Forelimb muscle (tissue), 1 donor: ENCODE results near the gene CPT1A. TPM values are rescaled to one million over a fixed set of nuclear protein-coding genes. Genes with fewer than 3 reads are reported as not detected.

Experiments
- DNase-seq: peaks from one replicate; pipeline ENCODE4 v3.0.0-alpha.2; 2013; ENCODE audit warnings: low read depth
- polyA plus RNA-seq: library from polyadenylated mRNA; unstranded; fragments of 120-200 nt; gene quantifications from one replicate; pipeline ENCODE4 v1.2.1, GENCODE V29; 2013; ENCODE audit not compliant: insufficient read length

Gene CPT1A
- polyA plus RNA-seq, 1 donor: 9.7 TPM

- no peak for DNase-seq
Observed at GRCh38 chr11:68759991-68760390, 81.7 kb downstream of the CPT1A start.

GRCh38 chr11:68757711-68758110 is 84.0 kb downstream of the CPT1A start:
- no peak for DNase-seq

- DNase-seq: no peak
Observed at GRCh38 chr11:68756171-68756766, 85.4 kb downstream of the CPT1A start.

GRCh38 chr11:68753300-68753699 is 88.4 kb downstream of the CPT1A start:
- DNase-seq: no peak

GRCh38 chr11:68751331-68751856 is 90.3 kb downstream of the CPT1A start, which contains the start of gene TESMIN:
Gene TESMIN, minus strand, starts transcription at chr11:68751520. Its CDS starts 860 bp downstream, at chr11:68750660.
- no peak for DNase-seq

GRCh38 chr11:68751004-68751325 is 90.8 kb downstream of the CPT1A start:
- no peak for DNase-seq

- DNase-seq: no peak
Observed at GRCh38 chr11:68750195-68751003, 91.3 kb downstream of the CPT1A start.

- DNase-seq: no peak
Observed at GRCh38 chr11:68749229-68750123, 92.2 kb downstream of the CPT1A start.

- no peak for DNase-seq
Observed at GRCh38 chr11:68748061-68748460, 93.7 kb downstream of the CPT1A start.

GRCh38 chr11:68743539-68743938 is 98.2 kb downstream of the CPT1A start:
- no peak for DNase-seq

GRCh38 chr11:68741463-68741862 is 100.3 kb downstream of the CPT1A start:
- DNase-seq: no peak

GRCh38 chr11:68735646-68736045 is 106.1 kb downstream of the CPT1A start:
- DNase-seq: no peak

GRCh38 chr11:68735125-68735524 is 106.6 kb downstream of the CPT1A start:
- no peak for DNase-seq

- no peak for DNase-seq
Observed at GRCh38 chr11:68734111-68734510, 107.6 kb downstream of the CPT1A start.

- DNase-seq: no peak
Observed at GRCh38 chr11:68727783-68728182, 113.9 kb downstream of the CPT1A start.

GRCh38 chr11:68724293-68724692 is 117.4 kb downstream of the CPT1A start:
- no peak for DNase-seq

GRCh38 chr11:68722143-68722542 is 119.6 kb downstream of the CPT1A start:
- DNase-seq: no peak

- no peak for DNase-seq
Observed at GRCh38 chr11:68721075-68721474, 120.6 kb downstream of the CPT1A start.

- DNase-seq: no peak
Observed at GRCh38 chr11:68715456-68716122, 126.1 kb downstream of the CPT1A start.

- no peak for DNase-seq
Observed at GRCh38 chr11:68714060-68714856, 127.5 kb downstream of the CPT1A start.

GRCh38 chr11:68711114-68711513 is 130.6 kb downstream of the CPT1A start:
- DNase-seq: no peak
